Esophagus squamous epithelium (tissue), 4 donors: ENCODE results near the gene B4GALT5.

Experiments
- CTCF ChIP-seq, 6 experiments: fragments of 450-650 bp in 4 of 6; fragments of 200-600 bp in 2 of 6; sonication (generic) in 2 of 6; IDR thresholded peaks; one replicate each; pipeline ENCODE4 v1.5.1; 2016 to 2019; ENCODE audit warnings: antibody characterized with exemption in 6 of 6, mild to moderate bottlenecking in 4 of 6, moderate library complexity in 4 of 6
- POLR2A ChIP-seq, 4 donors: fragments of 450-650 bp; IDR thresholded peaks; one replicate each; pipeline ENCODE4 v1.6.1; 2017; ENCODE audit warnings: antibody characterized with exemption in 4 of 4, mild to moderate bottlenecking in 4 of 4, moderate library complexity in 3 of 4

GRCh38 chr20:49660912-49661311 lies 52.8 kb downstream of the B4GALT5 start:
- TF ChIP-seq CTCF (IDR thresholded peaks at IDR 0.05) (no peak), POLR2A (IDR thresholded peaks at IDR 0.05) (no peak)
